HG03354 (cell line): ENCODE measurements around the gene RPH3AL.
"Not testable (repeated sequence)": the region's sequence is repeated elsewhere in the genome, so short reads cannot be mapped to it uniquely, and the experiment has no call there.

ENCODE experiments used
- ATAC-seq: cut with Tn5 transposase; IDR thresholded peaks from one replicate; pipeline ENCODE4 v1.9.1; 2021; ENCODE audit warnings: mild to moderate bottlenecking; ENCODE audit not compliant: unreplicated experiment, poor library complexity, severe bottlenecking

The RPH3AL gene

DNA sequence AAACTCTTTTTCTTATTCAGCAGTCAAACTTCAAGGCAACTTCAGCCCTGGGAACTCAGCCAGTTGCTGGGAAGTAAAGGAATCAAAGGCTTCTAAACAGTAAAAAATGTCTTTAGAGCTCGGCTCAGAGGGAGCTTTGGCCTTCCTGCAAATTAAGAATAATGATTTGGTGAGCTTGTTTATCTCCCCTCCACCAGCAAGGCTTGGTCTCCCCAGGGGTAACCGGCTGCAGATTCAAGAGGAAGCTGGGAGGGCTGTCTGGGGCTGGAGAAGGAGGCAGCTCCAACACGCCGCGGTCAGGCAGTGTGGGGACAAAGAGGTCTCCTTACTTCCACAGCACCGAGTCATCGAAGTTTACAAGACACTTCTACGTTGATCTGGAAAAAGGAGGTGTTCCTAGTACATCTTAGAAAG is 153.4 kb downstream of the RPH3AL start:
- ATAC-seq = no peak

DNA sequence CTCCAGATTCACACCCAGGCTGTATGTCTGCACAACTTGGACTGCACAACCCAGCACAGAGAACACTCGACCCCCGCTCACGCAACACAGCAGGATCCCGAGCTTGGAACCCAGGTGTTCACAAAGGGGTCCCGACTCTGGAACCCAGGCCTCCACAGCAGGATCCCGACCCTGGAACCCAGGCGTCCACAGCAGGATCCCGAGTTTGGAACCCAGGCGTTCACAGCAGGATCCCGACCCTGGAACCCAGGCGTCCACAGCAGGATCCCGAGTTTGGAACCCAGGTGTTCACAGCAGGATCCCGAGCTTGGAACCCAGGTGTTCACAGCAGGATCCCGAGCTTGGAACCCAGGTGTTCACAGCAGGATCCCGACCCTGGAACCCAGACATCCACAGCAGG is 154.4 kb downstream of the RPH3AL start:
- ATAC-seq = not testable (repeated sequence)

DNA sequence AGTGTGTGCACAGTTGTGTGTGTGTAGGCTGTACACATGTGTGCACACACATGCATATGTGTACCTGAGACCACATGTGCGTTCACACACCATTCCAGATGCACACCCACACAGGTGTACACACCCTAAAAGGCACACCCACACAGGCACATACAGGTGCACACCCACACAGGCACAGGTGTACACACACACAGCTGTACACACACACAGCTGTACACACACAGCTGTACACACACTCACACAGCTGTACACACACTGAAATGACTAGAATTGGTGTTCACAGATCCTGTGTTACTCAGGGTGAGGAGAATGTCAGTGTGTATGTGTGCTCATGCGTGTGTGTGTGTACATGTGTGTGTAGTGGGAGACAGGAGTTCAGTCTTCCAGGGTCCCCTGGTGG is 155.3 kb downstream of the RPH3AL start:
- ATAC-seq = no peak

DNA sequence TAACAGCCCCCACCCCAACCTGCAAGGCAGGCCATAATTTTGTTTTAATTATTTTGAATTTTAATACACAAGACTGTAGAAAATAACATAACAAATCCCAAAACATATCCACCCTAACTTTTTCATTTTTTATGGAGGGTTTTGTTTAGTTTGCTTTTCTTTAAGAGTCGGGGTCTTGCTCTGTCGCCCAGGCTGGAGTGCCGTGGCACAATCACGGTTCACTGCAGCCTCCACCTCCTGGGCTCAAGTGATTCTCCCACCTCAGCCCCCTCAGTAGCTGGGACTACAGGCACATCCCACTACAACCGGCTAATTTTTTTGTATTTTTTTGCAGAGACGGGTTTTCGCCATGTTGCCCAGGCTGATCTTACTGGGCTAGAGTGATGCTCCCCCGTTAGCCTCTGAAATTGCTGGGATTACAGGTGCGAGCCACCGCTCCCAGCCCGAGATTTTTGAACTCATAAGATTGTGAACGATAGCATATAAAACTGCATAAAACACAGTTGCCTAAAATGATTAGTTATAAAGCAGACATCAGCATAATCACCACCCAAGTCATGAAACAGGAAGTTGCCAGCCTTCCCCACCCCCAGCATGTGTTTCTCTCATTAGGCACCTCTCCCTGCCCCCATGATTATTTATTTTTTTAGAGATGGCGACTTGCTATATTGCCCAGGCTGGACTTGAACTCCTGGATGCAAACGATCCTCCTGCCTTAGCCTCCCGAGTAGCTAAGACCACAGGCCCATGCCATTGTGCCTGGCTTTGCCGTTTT is 157.6 kb downstream of the RPH3AL start:
- ATAC-seq = no peak

DNA sequence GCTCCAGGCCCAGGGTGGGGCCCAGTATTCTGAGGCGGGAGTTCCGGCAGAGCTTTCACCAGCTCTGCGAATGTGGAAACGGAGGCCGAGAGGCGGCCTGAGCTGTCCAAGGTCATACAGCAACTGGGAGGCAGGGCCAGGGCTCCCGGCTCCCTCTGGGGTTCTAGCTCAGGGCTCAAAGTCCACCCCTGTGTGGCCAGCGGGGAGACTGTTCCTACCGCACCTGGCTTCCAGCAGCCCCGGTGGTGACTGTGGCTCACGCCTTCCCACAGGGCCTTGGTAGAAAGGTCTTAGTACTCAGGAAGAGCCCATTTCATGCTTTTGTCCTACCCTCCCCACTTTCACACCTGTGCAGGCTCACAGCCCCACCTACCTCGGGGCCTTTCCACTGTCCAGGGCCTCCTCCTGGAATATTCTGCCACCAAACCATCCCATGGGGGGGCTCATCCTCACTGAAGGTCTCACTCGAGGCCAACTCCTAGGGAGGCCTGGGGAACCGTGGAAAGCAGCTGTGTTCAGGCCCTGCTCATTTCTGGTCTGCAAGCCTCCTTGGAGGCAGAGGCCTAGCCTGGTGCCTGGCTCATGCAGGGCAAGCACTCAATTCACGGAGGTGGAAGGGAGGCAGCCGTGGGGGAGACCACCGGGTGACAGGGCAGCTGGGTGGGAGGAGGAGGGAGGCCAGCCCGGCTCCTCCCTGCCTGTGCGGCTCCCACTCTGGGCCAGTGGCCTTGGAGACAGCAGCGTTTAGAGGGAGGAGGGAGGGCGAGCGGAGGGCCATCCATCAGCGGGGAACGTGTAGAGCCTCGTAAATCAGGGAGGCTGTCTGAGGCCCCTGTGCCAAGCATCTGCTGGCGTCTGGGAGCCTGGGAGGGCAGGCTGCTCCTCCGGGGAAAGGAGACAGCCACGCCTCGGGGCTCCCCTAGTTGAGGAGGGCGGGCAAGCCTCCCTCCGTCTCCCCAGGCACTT is 158.5 kb downstream of the RPH3AL start:
- ATAC-seq = no peak

DNA sequence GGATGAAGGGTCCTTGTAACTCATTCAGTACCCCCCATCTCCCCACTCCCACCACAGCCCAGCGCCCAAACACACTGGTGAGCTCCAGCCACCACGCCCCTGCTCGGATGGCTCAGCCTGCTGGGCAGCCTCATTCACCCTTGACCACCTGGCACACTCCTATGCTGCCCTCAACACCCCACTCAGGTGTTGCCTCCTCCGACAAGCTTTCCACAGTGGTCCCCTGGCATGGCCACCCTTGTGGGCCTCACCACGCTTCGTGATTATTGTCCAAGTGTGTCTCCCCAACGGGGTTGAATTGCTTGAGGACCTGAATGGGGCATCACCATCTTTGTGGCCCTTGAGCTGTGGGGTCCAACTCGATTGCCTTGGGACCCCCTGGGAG is 159.2 kb downstream of the RPH3AL start:
- ATAC-seq = no peak

DNA sequence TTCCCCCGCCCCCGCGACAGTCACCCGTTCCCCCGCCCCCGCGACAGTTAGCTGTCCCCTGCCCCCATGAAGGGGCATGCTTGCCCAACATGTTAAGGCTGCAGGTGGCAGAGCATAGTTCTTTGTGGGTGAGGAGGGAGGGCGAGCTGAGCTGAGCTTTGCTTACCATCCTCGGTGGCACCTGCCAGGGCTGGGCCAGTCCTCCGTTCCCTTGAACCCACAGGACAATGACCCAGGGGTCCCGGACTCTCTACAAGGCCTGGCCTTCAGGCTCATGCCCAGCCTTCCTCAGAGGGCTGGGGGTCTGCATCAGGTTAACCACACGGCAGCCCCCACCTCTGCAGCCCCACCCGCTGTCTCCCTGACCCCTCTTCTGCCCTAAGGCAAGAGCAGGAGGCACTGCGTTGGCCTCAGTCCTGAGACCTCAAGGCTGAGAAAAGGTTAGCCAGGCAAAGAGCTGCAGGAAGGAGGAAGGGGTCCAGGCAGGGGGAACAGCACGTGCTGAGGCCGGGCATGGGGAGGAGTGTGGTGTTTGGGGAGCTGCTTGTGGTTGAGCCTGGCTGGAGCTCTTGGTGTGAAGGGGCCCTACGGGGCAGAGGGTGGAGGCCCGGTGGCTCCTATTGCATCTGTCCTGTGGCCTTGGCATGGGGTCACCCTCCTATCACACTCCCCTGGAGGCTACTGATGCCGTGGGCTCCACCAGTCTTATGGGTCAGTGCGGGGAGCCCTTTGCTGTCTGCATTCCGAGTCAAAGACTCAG is 159.8 kb downstream of the RPH3AL start:
- ATAC-seq = no peak

DNA sequence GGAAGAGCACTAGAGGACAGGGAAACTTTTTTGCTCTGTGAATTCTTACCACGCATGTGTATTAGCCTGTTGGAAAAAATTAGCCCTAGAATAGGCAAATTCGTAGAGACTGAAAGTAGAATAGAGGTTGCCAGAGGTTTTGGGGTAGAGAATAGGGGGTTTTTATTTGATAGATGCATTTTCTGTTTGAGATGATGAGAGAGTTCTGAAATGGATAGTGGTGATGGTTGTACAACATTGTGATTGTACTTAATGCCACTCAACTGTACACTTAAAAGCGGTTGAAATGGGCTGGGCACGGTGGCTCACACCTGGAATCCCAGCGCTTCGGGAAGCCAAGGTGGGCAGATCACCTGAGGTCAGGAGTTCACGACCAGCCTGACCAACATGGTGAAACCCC is 163.2 kb downstream of the RPH3AL start:
- ATAC-seq = no peak

DNA sequence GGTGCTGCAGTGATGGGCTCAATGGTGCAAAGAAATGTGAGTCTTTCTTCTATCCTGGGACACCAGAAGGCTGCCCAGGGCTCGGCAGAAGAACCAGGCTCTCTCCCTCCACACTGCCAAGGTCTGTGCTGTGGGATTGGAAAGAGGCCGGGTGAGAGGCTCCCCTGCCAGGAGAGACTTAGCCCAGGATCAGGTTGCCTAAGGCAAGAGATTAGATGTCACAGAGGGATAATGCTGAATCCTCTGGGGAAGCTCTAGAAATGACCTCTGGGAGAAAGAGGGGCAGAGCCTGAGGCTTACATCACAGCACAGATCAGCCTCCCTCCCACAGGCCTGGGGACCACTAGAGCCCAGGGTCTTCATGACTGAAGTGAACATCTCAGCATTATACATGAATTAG is 165.5 kb downstream of the RPH3AL start:
- ATAC-seq = no peak

DNA sequence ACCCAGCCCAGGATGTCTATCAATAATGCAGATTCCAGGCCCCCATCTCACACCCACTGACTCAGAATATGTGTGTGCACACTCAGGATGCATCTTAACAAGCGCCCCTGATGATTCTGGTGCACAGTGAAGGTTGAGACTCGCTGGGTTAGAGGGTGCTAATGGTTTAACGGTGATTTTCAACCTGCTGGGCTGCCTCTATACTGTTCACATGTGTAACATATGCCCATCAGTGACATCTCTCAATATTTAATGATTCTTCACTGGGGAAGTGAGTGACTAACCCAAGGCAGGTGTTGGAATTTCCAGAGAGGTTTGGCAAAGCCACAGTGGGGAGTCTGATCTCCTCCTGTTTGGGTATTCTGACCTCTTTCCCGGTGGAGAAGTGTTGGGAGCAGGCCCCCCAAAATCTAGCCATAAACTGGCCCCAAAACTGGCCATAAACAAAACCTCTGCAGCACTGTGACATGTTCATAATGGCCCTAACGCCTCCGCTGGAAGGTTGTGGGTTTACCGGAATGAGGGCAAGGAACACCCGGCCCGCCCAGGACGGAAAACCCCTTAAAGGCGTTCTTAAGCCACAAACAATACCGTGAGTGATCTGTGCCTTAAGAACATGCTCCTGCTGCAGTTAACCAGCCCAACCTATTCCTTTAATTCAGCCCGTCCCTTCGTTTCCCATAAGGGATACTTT is 167.0 kb downstream of the RPH3AL start:
- no peak for ATAC-seq

DNA sequence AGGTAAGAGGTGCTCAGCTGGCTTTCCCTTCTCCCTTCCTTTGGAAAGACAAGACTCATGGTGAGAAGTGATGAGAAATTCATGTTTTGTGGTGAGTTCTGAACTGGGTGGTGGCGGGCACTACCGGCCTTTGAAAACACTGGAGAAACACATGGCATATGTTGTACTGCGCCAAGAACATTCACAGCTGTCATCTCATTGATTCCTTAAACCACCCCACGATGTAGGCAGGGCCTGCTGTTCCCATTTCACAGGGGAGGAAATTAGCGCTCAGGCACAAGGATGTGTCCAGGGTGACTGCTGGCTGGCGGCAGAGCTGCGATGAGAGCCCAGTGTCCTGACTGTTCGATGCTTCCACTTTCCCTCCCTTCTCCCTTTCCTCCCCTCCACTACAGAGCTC is 169.6 kb downstream of the RPH3AL start:
- no peak for ATAC-seq

DNA sequence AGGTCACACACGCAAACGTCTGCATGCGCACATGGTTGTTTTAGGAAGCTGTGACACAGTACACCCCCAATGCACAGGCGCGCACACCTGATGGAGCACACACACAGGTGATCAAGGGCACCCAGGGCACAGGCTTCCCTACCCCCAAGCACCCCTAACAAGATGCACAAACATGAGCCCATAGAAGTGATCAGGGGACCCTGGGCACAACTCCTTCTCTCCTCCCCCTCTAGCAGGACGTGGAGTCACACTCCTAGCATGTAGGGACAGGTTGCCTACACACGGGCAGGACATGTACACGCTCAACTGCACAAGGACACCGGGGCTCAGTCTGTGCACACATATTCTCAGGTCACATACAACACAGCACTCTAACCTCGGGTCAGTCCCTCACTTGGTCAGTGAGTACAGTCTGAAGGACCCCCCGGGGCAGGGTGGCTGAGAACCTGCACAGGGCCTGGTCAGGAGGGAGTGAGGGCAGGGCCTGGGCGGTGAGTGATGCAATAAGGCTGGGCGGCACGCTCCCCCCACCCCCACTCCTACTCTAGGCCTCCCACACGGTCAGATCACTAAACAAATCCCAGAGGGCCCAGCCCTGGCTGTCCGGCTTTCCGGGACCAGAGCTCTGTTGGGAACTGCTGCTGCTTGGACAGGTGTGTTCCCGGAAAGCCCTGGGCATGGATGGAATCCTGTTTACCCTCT is 170.4 kb downstream of the RPH3AL start:
- ATAC-seq = no peak

DNA sequence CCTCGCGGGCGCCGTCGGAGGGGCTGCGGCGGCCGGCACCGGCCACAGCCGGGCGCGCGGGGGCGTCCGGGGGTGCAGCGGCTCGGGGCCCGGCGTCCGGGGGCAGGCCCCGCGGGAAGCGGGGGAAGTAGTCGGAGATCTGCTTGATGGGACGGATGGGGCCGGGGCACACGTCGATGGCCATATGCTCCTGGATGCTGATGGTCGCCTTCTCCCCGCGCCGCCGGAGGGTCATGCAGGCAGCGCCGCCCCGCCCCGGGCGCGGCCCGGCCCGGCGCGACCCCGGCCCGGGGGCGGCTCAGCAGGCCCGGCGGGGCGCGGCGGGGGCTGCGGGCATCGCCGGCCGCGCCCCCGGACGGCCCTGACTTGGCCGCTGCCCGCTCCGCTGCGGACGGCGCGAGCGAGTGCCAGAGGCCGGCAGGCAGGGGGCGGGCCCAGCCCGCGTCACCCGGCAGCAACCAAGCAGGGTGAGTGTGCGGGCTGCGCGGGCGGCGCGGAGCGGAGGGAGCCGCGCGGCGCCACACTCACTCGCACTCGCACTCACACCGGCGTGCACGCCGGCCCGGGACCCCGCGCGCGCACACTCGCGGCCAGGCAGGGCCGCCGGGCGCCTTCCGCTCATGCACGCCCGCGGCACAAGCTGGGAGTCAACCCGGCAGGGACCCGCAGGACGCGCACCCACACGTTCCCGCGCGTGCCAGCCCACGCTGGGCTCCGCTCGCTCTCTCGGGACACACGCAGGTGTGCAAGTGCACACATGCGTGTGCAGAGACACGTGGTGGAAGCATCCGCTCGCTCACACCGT is 171.2 kb downstream of the RPH3AL start, which contains the start of gene DOC2B:
Gene DOC2B (minus strand): TSS at position 406 of the 805 bp plus-strand sequence. CDS start 171 bp downstream, at position 235.
- no peak for ATAC-seq

DNA sequence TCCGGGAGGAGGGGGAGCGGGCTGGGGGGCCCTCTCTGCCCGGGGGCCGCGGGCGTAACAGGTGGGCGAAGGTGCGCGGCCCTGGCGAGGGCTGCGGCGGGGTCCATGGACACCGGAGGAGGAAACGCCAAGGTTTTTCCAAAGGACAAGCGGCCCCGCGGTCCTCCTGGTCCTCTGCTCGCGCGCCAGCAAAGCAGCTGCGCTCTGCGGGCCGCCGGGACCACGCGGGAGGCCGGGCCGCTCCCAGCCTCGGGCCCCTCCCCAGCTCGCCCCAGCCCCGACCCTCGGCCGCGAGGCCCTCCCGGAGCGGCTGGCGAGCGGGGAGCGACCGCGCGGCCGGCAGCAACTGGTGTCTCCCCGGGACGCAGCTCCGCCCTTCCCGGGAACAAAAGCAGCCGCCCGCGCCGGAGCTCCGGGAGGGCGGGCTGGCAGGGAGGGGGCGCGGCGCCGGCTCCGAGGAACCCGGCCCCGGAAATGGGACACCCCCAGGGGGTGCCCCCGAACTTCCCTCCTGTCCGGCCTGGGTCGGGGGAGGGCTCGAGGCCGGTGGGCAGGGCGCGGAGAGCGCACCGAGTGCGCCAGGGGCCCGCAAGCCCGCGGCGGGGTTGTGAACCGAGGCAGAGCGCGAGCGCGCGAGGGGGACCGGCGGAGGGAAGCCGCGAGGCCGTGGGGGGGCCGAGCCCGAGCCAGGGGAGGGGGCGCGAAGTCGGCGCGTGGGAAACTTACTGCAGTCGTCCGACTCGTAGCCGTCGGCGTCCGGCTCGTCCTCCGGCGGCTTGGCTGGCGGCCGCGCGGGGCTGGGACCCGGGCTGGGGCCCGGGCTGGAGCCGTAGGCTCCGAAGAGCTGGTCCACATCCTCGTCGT is 172.0 kb downstream of the RPH3AL start:
- no peak for ATAC-seq

DNA sequence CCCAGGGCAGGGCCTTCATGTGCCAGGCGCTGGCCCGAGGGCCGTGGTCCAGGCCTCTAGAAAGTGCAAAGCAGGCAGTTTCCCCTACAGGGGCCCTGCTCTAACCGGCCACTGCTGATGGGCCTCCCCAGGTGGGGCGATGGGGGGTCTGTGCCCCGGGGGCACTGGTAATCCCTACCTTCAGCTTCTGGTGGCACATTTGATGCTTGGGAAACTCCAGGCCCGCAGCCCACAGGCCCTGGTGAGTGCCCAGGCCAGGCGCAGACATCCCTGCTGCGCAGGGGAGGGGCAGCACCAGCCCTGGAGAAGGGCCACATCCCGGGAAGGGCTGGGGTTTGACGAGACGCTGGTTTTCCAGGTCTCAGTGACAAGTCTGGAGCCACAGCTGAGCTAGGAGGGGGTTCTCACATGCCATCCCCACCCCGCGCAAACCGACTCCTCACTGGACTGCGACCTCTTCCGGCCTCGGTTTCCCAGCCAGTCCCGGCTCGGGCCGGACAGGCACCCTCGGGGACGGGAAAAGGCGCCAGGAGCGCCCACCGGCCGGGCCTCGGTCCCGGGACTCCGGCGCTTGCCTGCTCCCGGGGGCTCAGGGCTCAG is 172.7 kb downstream of the RPH3AL start:
- ATAC-seq = no peak

DNA sequence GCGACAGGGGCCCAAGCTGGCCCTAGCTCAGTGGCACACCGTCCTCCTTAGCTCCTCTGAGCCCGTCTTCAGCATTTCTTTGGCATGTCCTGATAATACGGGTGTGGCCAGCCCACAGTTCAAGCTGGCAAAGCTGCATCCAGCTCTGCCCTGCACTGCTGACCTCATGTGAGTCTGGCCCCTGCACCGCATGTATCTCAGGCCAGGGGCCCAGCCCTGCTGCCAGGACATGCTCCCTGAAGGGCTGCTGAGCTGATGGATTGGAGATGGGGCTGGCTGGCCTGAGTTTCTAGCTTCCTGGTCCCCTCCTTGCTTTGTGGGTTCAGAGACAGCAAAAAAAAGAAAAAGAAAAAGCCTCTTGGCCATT is 173.6 kb downstream of the RPH3AL start:
- ATAC-seq = no peak
